Measurements from ENCODE around the gene SRP9.
"Not testable (repeated sequence)": the region's sequence is repeated elsewhere in the genome, so short reads cannot be mapped to it uniquely, and the experiment has no call there.

The SRP9 gene

GRCh38 chr1:225816643-225817538 lies 39.3 kb downstream of the SRP9 start:
- no peak for DNase-seq

- no peak for DNase-seq
These were observed 40.0 kb downstream of the SRP9 start for GRCh38 chr1:225817611-225818061.

- DNase-seq, result no peak
These were observed 40.6 kb downstream of the SRP9 start for GRCh38 chr1:225818229-225818628.

GRCh38 chr1:225819346-225820192 lies 41.9 kb downstream of the SRP9 start:
- no peak for DNase-seq

- DNase-seq, result no peak
These were observed 43.0 kb downstream of the SRP9 start for GRCh38 chr1:225820522-225821120.

GRCh38 chr1:225822655-225823403 lies 45.2 kb downstream of the SRP9 start:
- DNase-seq, result no peak

- DNase-seq, result no peak
These were observed 46.2 kb downstream of the SRP9 start for GRCh38 chr1:225823811-225824261.

GRCh38 chr1:225824533-225824941 lies 46.9 kb downstream of the SRP9 start:
- DNase-seq, result no peak

GRCh38 chr1:225825078-225825477 lies 47.5 kb downstream of the SRP9 start:
- peak; percentile 39 for DNase-seq

GRCh38 chr1:225825607-225826007 lies 48.0 kb downstream of the SRP9 start:
- DNase-seq, result peak; percentile 3

- DNase-seq, result no peak
These were observed 49.5 kb downstream of the SRP9 start for GRCh38 chr1:225827076-225827475.

- no peak for DNase-seq
These were observed 51.2 kb downstream of the SRP9 start for GRCh38 chr1:225828706-225829345.

GRCh38 chr1:225830841-225831240 lies 53.2 kb downstream of the SRP9 start:
- DNase-seq, result no peak

GRCh38 chr1:225834417-225835329 lies 57.0 kb downstream of the SRP9 start:
- DNase-seq, result no peak

GRCh38 chr1:225835856-225836255 lies 58.2 kb downstream of the SRP9 start:
- DNase-seq, result no peak

- not testable (repeated sequence) for DNase-seq
These were observed 58.7 kb downstream of the SRP9 start for GRCh38 chr1:225836296-225836695.

GRCh38 chr1:225838793-225839192 lies 61.2 kb downstream of the SRP9 start:
- DNase-seq, result no peak
